Brain microvascular endothelial cell (primary cell): ENCODE data around the gene WDR91.

Experiments
- DNase-seq: peaks from one replicate; pipeline ENCODE4 v3.0.0-alpha.2; 2020
- H3K27ac ChIP-seq: fragments of 250-450 bp; sonication (Bioruptor Pico); 2 replicates; pipeline ENCODE4 v1.5.1; 2020; ENCODE audit warnings: mild to moderate bottlenecking, moderate library complexity
- H3K27me3 ChIP-seq: fragments of 250-450 bp; sonication (Bioruptor Pico); replicated peaks from 2 replicates; pipeline ENCODE4 v1.5.1; 2020; ENCODE audit warnings: mild to moderate bottlenecking
- H3K36me3 ChIP-seq: fragments of 250-450 bp; sonication (Bioruptor Pico); replicated peaks from 2 replicates; pipeline ENCODE4 v1.5.1; 2020; ENCODE audit warnings: mild to moderate bottlenecking
- H3K4me3 ChIP-seq: 2 replicates; pipeline ENCODE4 v1.5.1; 2011; ENCODE audit warnings: low read depth, mild to moderate bottlenecking, control low read depth, low read length, moderate library complexity
- in situ Hi-C: cut with HindIII; loops from 2 replicates; pipeline ENCODE4 v1.10.0; 2017; ENCODE audit warnings: low sequenced_read_pairs, low pct_ligation_motif_present
- TF ChIP-seq, protein P1 (sequence below): IDR thresholded peaks from 2 replicates; pipeline ENCODE4 v1.5.1; 2011; ENCODE audit warnings: low read depth, mild to moderate bottlenecking, moderate library complexity, low read length, control low read depth, inconsistent platforms; ENCODE audit errors: missing control alignments

Gene WDR91

DNA sequence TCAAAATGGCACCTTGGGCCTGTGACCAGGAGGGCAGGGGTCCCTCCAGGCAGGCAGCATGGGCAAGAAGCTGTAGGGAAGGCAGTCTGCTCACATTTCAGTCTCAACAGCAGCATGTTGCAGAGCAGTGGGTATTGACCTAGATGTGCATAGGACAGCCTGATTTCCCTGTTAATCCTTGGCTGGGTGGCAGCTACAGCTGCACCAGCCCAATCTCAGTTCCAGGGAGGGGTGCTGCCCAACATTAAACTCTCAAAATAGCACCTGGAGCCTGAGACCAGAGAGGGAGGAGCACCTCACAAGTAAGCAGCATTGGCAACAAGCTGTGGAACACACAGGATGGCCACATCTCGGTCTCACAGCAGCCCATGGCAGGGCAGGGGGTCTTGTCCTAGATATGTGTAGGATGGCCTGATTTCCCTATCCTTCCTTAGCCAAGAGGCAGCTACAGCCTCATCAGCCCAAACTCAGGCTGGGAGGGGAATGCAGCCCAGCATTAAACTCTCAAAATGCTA is 53.1 kb downstream of the WDR91 start:
- H3K4me3 ChIP-seq: no peak overlapping the region
- H3K27ac ChIP-seq: no peak overlapping the region
- in situ Hi-C loops: loop anchor here (25.0 kb wide), 1 partner anchor 171 kb away; the partner anchor contains the start of gene AGBL3
- no peaks in the 10 kb centered on the region for H3K27me3 ChIP-seq
- TF ChIP-seq, protein P1, sequence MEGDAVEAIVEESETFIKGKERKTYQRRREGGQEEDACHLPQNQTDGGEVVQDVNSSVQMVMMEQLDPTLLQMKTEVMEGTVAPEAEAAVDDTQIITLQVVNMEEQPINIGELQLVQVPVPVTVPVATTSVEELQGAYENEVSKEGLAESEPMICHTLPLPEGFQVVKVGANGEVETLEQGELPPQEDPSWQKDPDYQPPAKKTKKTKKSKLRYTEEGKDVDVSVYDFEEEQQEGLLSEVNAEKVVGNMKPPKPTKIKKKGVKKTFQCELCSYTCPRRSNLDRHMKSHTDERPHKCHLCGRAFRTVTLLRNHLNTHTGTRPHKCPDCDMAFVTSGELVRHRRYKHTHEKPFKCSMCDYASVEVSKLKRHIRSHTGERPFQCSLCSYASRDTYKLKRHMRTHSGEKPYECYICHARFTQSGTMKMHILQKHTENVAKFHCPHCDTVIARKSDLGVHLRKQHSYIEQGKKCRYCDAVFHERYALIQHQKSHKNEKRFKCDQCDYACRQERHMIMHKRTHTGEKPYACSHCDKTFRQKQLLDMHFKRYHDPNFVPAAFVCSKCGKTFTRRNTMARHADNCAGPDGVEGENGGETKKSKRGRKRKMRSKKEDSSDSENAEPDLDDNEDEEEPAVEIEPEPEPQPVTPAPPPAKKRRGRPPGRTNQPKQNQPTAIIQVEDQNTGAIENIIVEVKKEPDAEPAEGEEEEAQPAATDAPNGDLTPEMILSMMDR: no peak
- no peaks in the 10 kb centered on the region for H3K36me3 ChIP-seq
- no peak for DNase-seq

DNA sequence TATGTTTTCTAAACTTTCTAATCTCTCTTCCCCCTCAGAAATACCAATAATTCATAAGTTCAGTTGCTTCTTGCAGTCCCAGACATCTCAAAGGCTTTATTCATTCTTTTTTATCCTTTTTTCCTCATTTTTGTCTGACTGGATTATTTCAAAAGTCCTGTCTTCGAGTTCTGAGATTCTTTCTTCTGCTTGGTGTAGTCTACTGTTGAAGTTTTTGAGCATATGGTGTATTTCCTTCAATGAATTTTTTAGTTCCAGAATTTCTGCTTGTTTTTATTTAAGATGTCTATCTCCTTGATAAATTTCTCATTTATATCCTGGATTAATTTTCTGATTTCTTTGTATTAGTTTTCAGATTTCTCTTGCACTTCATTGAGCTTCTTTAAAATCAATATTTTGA is 55.0 kb downstream of the WDR91 start:
- Histone ChIP-seq H3K4me3 (no peak overlapping the region), H3K27ac (no peak overlapping the region), H3K27me3 (no peaks in the 10 kb centered on the region), H3K36me3 (no peaks in the 10 kb centered on the region)
- in situ Hi-C loops: loop anchor here (25.0 kb wide), 1 partner anchor 169 kb away; the partner anchor contains the start of gene AGBL3
- DNase-seq: no peak
- TF ChIP-seq, protein P1: no peak

DNA sequence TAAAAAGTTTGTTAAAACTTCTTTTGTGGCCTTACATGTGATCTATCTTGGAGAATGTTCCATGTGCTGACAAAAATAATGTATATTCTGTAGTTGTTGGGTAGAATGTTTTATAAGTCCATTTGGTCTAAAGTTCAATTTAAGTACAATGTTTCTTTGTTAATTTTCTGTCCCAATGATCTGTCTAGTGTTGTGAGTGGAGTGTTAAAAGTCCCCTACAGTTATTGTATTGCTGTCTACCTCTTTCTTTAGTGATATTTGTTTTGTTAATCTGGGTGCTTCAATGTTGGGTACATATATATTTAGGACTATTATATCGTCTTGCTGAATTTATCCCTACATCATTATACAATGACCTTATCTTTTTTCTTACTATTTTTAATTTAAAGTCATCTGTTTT is 56.6 kb downstream of the WDR91 start:
- no peaks in the 10 kb centered on the region for H3K27me3 ChIP-seq
- no peak overlapping the region for H3K4me3 ChIP-seq
- H3K36me3 ChIP-seq: no peaks in the 10 kb centered on the region
- TF ChIP-seq, protein P1: no peak
- no peak overlapping the region for H3K27ac ChIP-seq
- DNase-seq: no peak
- in situ Hi-C loops: loop anchor here (25.0 kb wide), 1 partner anchor 167 kb away; the partner anchor contains the start of gene AGBL3

DNA sequence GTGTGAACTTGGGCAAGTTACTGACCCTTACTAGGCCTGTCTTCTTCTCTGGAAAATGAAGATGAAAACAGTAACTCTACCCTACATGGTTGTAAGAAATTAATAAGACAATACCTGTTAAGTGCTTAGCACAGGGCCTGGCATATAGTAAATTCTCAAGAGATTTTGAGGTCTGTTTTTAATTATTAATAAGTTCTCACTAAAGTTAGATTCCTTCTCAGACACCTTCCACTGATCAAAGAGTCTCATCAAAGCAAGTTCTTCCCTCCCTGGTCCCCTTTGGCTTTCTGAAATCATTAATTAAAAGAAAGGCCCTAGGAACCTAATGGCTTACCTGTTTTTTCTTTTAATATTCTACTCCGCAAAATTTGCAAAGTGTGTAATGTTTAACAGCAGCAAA is 58.9 kb downstream of the WDR91 start:
- Histone ChIP-seq H3K36me3 (no peaks in the 10 kb centered on the region), H3K4me3 (no peak overlapping the region), H3K27me3 (no peaks in the 10 kb centered on the region), H3K27ac (no peak overlapping the region)
- in situ Hi-C loops: loop anchor here (25.0 kb wide), 1 partner anchor 165 kb away; the partner anchor contains the start of gene AGBL3
- no peak for DNase-seq
- TF ChIP-seq, protein P1: no peak

DNA sequence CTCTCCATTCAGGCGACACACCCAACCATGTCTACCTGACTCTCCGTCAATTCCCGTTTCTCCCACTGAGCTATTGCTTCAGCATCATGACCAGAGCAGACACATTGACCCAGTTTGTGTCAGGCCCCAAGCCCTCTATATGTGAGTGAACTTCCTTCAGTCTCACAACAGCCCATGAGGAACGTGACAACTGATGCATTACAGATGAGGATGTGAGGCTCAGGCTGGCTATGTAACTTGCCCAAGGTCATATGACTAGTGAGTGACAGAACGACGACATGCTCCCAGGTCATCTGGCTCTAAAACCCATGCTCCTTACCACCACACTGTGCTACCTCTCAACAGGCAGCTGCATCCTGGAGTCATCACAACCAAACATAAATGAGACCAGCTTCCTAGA is 59.8 kb downstream of the WDR91 start:
- in situ Hi-C loops: loop anchor here (25.0 kb wide), 1 partner anchor 164 kb away; the partner anchor contains the start of gene AGBL3
- no peak for DNase-seq
- Histone ChIP-seq H3K27ac (no peak overlapping the region), H3K27me3 (no peaks in the 10 kb centered on the region), H3K4me3 (no peak overlapping the region), H3K36me3 (no peaks in the 10 kb centered on the region)
- TF ChIP-seq, protein P1: no peak

DNA sequence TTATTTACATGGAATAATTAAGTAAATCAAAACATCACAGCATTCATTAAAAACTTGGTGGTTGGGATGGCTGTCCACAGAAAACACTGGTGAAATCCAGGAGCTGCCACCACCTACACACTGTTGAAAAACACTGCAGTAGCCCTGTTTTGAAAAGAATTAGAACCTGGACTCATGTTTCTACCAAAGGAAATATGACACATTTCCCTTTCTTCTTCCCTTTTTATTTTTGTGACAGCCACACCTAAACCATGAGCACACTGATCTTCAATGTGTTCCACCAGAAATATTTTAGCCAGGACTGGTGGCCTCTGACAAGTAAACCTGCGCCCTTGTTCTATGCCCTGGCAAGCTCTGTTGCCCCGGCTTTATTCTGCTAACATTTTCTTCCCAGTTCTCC is 60.2 kb downstream of the WDR91 start:
- no peak overlapping the region for H3K27ac ChIP-seq

More for the DNA sequence above, 60.2 kb downstream of the WDR91 start:
- TF ChIP-seq, protein P1: no peak
- no peak overlapping the region for H3K4me3 ChIP-seq
- DNase-seq: no peak
- no peaks in the 10 kb centered on the region for H3K27me3 ChIP-seq
- no peaks in the 10 kb centered on the region for H3K36me3 ChIP-seq
- in situ Hi-C loops: loop anchor here (25.0 kb wide), 1 partner anchor 164 kb away; the partner anchor contains the start of gene AGBL3
